ENCODE data around the gene MDM2.

The MDM2 gene

DNA sequence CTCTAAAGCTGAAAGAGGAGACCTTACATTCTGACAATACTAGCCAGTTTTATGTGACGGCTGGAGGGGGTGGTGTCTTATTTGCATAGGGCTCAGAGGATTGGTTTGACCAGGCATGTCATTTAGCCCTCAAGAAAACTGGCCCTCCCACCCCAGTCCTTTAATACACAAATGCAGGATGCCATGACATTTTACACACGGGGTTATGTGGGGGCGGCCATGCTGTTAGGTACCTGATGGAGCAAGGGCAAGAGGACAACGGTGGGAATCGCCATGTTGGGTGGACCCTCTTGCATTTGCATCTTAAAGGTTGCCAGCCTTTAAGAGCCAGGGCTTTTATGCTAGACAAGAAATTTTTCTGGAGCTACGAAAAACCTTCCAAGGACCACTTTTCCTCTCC is 23.3 kb downstream of the MDM2 start:
- TF ChIP-seq TAF1 (IDR thresholded peaks at IDR 0.05; ENCODE audit: borderline replicate concordance, insufficient read depth, low read length) = no peak
- no peak for TF ChIP-seq SIN3A (IDR thresholded peaks at IDR 0.05; ENCODE audit: borderline replicate concordance, insufficient read depth, low read length)
- no peak for TF ChIP-seq FOXP2 (optimal IDR thresholded peaks at IDR 0.05; ENCODE audit: borderline replicate concordance, extremely low read depth, extremely low read length, insufficient read depth)
- no peak for TF ChIP-seq POLR2AphosphoS5 (IDR thresholded peaks at IDR 0.05; ENCODE audit: low read depth, low read length)
- TF ChIP-seq, protein P1, sequence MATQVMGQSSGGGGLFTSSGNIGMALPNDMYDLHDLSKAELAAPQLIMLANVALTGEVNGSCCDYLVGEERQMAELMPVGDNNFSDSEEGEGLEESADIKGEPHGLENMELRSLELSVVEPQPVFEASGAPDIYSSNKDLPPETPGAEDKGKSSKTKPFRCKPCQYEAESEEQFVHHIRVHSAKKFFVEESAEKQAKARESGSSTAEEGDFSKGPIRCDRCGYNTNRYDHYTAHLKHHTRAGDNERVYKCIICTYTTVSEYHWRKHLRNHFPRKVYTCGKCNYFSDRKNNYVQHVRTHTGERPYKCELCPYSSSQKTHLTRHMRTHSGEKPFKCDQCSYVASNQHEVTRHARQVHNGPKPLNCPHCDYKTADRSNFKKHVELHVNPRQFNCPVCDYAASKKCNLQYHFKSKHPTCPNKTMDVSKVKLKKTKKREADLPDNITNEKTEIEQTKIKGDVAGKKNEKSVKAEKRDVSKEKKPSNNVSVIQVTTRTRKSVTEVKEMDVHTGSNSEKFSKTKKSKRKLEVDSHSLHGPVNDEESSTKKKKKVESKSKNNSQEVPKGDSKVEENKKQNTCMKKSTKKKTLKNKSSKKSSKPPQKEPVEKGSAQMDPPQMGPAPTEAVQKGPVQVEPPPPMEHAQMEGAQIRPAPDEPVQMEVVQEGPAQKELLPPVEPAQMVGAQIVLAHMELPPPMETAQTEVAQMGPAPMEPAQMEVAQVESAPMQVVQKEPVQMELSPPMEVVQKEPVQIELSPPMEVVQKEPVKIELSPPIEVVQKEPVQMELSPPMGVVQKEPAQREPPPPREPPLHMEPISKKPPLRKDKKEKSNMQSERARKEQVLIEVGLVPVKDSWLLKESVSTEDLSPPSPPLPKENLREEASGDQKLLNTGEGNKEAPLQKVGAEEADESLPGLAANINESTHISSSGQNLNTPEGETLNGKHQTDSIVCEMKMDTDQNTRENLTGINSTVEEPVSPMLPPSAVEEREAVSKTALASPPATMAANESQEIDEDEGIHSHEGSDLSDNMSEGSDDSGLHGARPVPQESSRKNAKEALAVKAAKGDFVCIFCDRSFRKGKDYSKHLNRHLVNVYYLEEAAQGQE (IDR thresholded peaks at IDR 0.05; ENCODE audit: insufficient read depth in 1 of 2, low read depth in 2 of 2, low read length in 2 of 2) = no peak

DNA sequence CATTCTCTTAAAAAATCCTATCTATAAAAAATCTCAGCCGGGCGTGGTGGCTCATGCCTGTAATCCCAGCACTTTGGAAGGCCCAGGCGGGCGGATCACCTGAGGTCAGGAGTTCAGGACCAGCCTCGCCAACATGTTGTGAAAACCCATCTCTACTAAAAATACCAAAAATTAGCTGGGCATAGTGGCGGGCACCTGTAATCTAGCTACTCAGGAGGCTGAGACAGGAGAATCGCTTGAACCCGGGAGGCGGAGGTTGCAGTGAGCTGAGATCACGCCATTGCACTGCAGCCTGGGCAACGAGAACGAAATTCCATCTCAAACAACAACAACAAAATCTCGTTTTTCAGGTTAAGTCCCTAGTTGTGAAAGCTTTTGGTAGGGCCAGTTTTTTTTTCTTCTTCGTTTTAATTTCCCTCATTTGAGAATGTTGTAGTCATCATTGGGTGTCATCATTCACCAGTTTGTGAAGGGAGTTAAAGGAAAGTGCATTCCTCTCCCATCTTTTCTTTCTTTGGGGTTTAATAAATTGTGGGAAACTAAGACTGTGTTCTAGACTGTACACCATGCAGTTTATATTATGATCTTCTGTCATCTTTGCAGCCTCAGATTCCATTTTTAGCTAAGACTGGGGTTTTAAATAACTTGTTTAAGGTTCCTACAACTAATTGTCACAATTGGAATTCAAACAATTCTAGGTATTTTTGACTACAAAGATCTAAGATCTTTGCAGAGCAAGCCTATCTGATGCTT is 23.9 kb downstream of the MDM2 start:
- TF ChIP-seq, protein P1 (IDR thresholded peaks at IDR 0.05; ENCODE audit: insufficient read depth in 1 of 2, low read depth in 2 of 2, low read length in 2 of 2) = no peak
- no peak for TF ChIP-seq SIN3A (IDR thresholded peaks at IDR 0.05; ENCODE audit: borderline replicate concordance, insufficient read depth, low read length)
- no peak for TF ChIP-seq POLR2AphosphoS5 (IDR thresholded peaks at IDR 0.05; ENCODE audit: low read depth, low read length)
- TF ChIP-seq TAF1 (IDR thresholded peaks at IDR 0.05; ENCODE audit: borderline replicate concordance, insufficient read depth, low read length) = no peak

DNA sequence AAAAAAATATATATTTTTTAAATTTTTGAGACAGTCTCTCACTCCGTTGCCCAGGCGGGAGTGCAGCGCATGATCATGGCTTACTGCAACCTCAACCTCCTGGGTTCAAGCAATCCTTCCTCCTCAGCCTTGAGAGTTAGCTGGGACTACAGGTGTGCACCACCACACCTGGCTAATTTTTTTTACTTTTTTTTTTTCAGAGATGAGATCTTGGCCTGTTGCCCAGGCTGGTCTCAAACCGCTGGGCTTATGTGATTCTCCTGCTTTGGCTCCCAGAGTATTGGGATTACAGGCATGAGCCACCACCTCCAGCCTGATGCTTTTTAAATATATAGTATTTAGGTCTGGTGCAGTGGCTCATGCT is 24.5 kb downstream of the MDM2 start:
- TF ChIP-seq, protein P1 (IDR thresholded peaks at IDR 0.05; ENCODE audit: insufficient read depth in 1 of 2, low read depth in 2 of 2, low read length in 2 of 2) = no peak
- TF ChIP-seq POLR2AphosphoS5 (IDR thresholded peaks at IDR 0.05; ENCODE audit: low read depth, low read length) (no peak), FOXP2 (optimal IDR thresholded peaks at IDR 0.05; ENCODE audit: borderline replicate concordance, extremely low read depth, extremely low read length, insufficient read depth) (no peak), SIN3A (IDR thresholded peaks at IDR 0.05; ENCODE audit: borderline replicate concordance, insufficient read depth, low read length) (no peak), TAF1 (IDR thresholded peaks at IDR 0.05; ENCODE audit: borderline replicate concordance, insufficient read depth, low read length) (no peak)

DNA sequence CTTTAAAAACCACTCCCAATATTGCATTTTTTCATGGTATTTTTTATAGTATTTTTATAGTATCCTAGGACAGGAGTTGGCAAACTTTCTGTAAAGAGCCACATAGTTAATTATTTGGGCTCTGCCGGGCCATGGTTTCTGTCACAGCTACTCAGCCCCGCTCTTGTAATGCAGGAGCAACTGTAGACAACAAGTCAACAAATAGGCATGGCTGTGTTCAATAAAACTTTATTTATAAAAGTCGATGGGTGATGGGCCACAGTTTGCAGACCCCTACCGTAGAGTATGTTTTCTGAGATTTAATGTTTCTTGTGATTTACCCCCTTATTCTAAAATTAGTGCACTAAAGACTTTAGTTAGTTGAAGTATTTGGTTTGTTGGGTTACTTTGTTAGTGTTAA is 25.5 kb downstream of the MDM2 start:
- TF ChIP-seq FOXP2 (optimal IDR thresholded peaks at IDR 0.05; ENCODE audit: borderline replicate concordance, extremely low read depth, extremely low read length, insufficient read depth) (no peak), SIN3A (IDR thresholded peaks at IDR 0.05; ENCODE audit: borderline replicate concordance, insufficient read depth, low read length) (no peak), POLR2AphosphoS5 (IDR thresholded peaks at IDR 0.05; ENCODE audit: low read depth, low read length) (no peak)

DNA sequence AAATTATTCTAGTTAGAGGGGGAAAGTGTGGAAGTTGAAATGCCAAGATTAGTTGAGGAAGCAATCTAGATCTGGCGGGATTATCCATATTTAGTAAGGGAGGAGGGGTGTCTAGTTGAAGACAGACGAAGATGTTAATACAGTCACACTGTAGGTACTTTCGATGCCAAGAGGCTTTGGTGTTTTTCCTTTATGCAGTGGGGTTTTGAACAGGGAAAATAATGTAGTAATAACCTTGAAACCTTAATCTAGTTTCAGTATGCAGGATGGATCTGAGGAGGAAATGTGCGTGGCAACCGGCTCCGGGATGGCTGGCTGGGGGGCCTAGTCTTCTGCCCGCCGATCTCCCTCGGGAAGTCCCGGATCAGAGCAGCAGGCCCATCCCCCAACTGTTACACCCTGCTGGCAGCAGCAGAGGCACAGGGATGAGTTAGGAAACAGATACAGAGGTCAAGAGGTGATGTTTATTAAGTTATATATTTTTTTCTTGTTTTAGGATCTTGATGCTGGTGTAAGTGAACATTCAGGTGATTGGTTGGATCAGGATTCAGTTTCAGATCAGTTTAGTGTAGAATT is 27.4 kb downstream of the MDM2 start:
- TF ChIP-seq FOXP2 (optimal IDR thresholded peaks at IDR 0.05; ENCODE audit: borderline replicate concordance, extremely low read depth, extremely low read length, insufficient read depth) (no peak), SIN3A (IDR thresholded peaks at IDR 0.05; ENCODE audit: borderline replicate concordance, insufficient read depth, low read length) (no peak), TAF1 (IDR thresholded peaks at IDR 0.05; ENCODE audit: borderline replicate concordance, insufficient read depth, low read length) (no peak), POLR2AphosphoS5 (IDR thresholded peaks at IDR 0.05; ENCODE audit: low read depth, low read length) (no peak)
- TF ChIP-seq, protein P1 (IDR thresholded peaks at IDR 0.05; ENCODE audit: insufficient read depth in 1 of 2, low read depth in 2 of 2, low read length in 2 of 2) = no peak

All from PFSK-1 (cell line).